ENCODE results near the gene SEMA4D.

The SEMA4D gene

DNA sequence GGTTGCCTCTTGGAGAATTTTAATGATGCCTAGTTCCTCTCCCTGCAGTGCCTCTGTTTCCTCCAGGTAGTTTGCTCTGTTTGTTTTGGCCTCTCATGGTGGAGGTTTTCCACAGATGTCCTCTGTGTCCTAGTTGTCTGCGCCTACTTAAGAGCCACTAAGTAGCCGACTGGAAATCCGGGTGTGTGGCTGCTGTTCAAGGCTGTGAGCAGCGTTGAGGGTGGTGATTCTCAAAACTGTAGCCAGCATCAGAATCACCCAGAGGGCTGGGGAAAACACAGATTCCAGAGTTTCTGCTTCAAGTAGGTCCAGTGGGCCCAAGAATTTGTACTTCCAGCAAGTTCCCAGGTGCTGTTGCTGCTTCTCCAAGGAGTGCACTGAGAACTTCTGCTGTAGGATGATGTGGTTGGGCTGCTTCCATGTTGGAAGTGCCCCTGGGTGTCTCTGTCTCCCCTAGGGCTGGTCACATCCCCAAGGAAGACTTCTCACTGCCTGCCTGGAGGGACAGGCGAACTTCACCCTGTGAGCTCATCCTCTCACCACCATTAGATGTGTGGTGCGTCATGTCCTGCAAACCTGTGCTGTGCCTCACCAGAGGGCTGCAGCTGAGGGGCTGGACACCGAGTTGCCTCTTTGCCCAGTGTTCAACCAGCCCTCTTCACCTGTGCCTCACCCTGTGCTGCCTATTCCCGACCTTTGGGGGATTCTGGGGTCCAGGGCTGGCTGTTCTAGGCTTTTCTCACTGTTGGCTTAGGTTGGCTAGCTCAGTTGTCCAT, 144.9 kb downstream of the SEMA4D start:
- TF ChIP-seq, protein P1, sequence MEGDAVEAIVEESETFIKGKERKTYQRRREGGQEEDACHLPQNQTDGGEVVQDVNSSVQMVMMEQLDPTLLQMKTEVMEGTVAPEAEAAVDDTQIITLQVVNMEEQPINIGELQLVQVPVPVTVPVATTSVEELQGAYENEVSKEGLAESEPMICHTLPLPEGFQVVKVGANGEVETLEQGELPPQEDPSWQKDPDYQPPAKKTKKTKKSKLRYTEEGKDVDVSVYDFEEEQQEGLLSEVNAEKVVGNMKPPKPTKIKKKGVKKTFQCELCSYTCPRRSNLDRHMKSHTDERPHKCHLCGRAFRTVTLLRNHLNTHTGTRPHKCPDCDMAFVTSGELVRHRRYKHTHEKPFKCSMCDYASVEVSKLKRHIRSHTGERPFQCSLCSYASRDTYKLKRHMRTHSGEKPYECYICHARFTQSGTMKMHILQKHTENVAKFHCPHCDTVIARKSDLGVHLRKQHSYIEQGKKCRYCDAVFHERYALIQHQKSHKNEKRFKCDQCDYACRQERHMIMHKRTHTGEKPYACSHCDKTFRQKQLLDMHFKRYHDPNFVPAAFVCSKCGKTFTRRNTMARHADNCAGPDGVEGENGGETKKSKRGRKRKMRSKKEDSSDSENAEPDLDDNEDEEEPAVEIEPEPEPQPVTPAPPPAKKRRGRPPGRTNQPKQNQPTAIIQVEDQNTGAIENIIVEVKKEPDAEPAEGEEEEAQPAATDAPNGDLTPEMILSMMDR (IDR thresholded peaks at IDR 0.05) = no peak
- Histone ChIP-seq H3K4me2 (ENCODE audit: low read length) (no peak overlapping the region), H2AFZ (no peak overlapping the region), H3K4me1 (peaks cover 3% of the 10 kb centered on the region), H3K9me3 (ENCODE audit: control insufficient read depth, low read length) (no peaks in the 10 kb centered on the region), H3K79me2 (no peaks in the 10 kb centered on the region), H3K9ac (no peak overlapping the region), H3K27me3 (ENCODE audit: control insufficient read depth, insufficient read depth, low read length) (no peaks in the 10 kb centered on the region), H3K36me3 (ENCODE audit: control insufficient read depth, insufficient read depth, low read length) (no peaks in the 10 kb centered on the region), H3K4me3 (ENCODE audit: low read depth, low read length) (no peak overlapping the region), H3K27ac (no peak overlapping the region)

DNA sequence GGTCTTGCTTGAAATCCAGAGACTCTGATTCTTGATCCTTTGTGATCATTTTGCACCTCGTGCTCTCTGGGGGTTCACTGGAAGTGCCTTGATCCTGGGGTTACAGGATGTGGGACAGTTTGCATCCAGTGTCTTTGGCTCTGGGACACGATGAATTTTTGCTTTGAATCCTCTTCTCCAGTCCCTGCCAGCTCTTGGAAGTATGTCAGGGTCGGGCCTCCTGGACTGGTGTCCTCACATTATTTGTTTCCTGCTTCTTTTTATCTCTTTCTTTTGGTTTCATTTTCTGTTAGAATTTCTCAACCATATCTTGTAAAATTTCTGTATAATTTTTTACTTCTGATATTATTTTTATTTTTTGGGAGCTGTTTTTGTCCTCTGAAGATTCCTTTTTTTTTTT, 145.5 kb downstream of the SEMA4D start:
- no peaks in the 10 kb centered on the region for H3K79me2 ChIP-seq
- no peaks in the 10 kb centered on the region for H3K36me3 ChIP-seq (ENCODE audit: control insufficient read depth, insufficient read depth, low read length)
- no peak overlapping the region for H3K27ac ChIP-seq
- peaks cover 3% of the 10 kb centered on the region for H3K4me1 ChIP-seq
- no peak overlapping the region for H3K9ac ChIP-seq
- no peak overlapping the region for H3K4me3 ChIP-seq (ENCODE audit: low read depth, low read length)
- no peak overlapping the region for H3K4me2 ChIP-seq (ENCODE audit: low read length)
- H2AFZ ChIP-seq = no peak overlapping the region
- no peaks in the 10 kb centered on the region for H3K9me3 ChIP-seq (ENCODE audit: control insufficient read depth, low read length)
- TF ChIP-seq, protein P1 (IDR thresholded peaks at IDR 0.05) = no peak
- no peaks in the 10 kb centered on the region for H3K27me3 ChIP-seq (ENCODE audit: control insufficient read depth, insufficient read depth, low read length)

DNA sequence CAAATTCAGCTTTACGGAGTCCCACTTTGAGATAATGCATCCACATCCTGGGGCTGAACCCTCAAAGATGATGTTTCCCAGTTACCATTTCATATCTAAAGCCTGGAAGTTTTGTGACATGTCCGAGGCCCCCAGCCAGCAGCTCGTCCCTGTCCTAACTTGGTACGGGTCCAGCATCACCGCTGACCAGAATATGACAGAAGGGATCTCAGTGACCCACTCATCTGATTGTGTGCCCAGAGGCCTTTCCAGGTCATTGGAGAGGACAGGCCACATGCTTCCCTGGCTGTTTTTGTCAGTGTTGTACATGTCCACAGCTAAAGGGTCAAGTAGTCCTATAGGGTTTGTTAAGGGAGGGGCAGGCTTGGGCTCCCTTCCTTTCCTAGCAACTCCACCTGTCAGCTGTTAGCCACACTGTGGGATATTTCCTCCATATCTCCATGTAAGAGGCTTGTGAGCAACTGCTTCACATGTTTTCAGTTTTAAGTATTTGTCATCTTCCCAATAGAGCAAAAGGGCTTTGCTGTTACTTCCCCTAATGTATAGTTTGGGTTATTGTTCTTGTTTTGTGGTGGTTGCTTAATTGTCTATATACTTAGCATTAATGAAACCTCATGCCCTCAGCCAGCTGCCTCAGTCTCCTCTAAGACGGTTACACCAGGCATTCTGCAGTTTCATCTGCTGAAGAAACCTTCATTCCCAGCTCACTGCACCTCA, 146.2 kb downstream of the SEMA4D start:
- TF ChIP-seq, protein P1 (IDR thresholded peaks at IDR 0.05) = no peak
- Histone ChIP-seq H3K36me3 (ENCODE audit: control insufficient read depth, insufficient read depth, low read length) (no peaks in the 10 kb centered on the region), H3K27me3 (ENCODE audit: control insufficient read depth, insufficient read depth, low read length) (no peaks in the 10 kb centered on the region), H3K4me2 (ENCODE audit: low read length) (no peak overlapping the region), H2AFZ (no peak overlapping the region), H3K4me1 (peaks cover 3% of the 10 kb centered on the region), H3K4me3 (ENCODE audit: low read depth, low read length) (no peak overlapping the region), H3K79me2 (no peaks in the 10 kb centered on the region), H3K9me3 (ENCODE audit: control insufficient read depth, low read length) (no peaks in the 10 kb centered on the region), H3K27ac (no peak overlapping the region), H3K9ac (no peak overlapping the region)

DNA sequence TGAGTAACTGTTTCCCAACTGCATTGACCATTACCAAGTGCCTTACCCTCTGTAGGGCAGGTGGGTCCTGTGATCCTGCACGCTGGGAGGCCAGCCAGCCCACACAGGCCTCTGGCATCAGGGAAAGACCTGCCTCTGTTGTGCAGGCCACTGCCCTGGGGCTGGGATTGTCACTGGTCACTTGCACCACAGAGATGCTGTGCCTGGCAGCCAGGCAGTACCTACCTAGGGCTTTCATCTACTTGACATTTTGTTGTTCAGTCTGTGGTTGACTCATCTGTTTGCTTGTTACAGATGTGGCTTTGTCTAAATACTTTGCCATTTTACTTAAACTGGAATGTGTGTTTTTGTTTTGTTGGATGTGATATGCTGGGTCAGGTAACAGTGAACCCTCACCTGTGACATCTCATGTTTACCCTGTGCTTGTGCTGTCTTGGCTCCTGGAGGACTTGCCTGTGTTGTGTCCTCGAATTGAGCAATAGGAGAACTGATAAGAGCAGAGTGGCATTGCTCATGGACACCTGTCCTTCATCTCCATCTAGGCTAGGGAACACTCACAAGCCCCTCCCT, 146.8 kb downstream of the SEMA4D start:
- Histone ChIP-seq H3K4me3 (ENCODE audit: low read depth, low read length) (no peak overlapping the region), H3K27ac (no peak overlapping the region), H3K79me2 (no peaks in the 10 kb centered on the region), H2AFZ (no peak overlapping the region), H3K9me3 (ENCODE audit: control insufficient read depth, low read length) (no peaks in the 10 kb centered on the region), H3K27me3 (ENCODE audit: control insufficient read depth, insufficient read depth, low read length) (no peaks in the 10 kb centered on the region), H3K36me3 (ENCODE audit: control insufficient read depth, insufficient read depth, low read length) (no peaks in the 10 kb centered on the region), H3K4me2 (ENCODE audit: low read length) (no peak overlapping the region), H3K9ac (no peak overlapping the region), H3K4me1 (peaks cover 3% of the 10 kb centered on the region)
- TF ChIP-seq, protein P1 (IDR thresholded peaks at IDR 0.05) = no peak

All from parathyroid adenoma (tissue), 2 donors.